HG02678 (cell line): ENCODE measurements around the gene CMAS.
A peak's percentile ranks its signal among the peaks of the same experiment; 100 is the strongest.
"Not testable (repeated sequence)": the region's sequence is repeated elsewhere in the genome, so short reads cannot be mapped to it uniquely, and the experiment has no call there.

ENCODE experiments used
- ATAC-seq: cut with Tn5 transposase; IDR thresholded peaks from one replicate; pipeline ENCODE4 v1.9.1; 2021; ENCODE audit warnings: mild to moderate bottlenecking, moderate library complexity; ENCODE audit not compliant: unreplicated experiment

The CMAS gene

GRCh38 chr12:22046090-22046967 is at the start of gene CMAS:
Gene CMAS, plus strand, starts transcription at chr12:22046218. Its CDS starts 86 bp downstream, at chr12:22046304.
- ATAC-seq, result peak; percentile 90

- ATAC-seq, result no peak
Measured at GRCh38 chr12:21998295-21998694, 47.7 kb upstream of the CMAS start.

- no peak for ATAC-seq
Measured at GRCh38 chr12:21998782-21999181, 47.2 kb upstream of the CMAS start.

GRCh38 chr12:22002430-22002829 is 43.6 kb upstream of the CMAS start:
- ATAC-seq, result no peak

GRCh38 chr12:22007794-22008193 is 38.2 kb upstream of the CMAS start:
- not testable (repeated sequence) for ATAC-seq

DNA sequence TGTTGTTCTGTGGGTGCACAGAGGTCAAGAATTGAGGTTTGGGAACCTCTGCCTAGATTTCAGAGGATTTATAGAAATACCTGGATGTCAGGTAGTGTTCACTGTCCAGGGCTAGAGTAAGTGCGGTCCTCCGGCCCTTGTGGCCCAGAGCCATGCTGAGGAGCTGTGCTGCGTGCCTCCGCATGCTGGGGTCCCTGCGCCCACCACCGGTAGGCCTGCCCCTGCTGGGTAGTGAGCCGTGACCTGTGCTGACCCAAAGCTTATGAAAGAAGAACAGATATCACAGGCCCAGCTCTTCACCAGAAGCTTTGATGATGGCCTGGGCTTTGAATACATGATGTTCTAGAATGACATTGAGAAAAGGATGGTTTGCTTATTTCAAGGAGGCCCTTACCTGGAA is 37.8 kb upstream of the CMAS start:
- ATAC-seq, result no peak

DNA sequence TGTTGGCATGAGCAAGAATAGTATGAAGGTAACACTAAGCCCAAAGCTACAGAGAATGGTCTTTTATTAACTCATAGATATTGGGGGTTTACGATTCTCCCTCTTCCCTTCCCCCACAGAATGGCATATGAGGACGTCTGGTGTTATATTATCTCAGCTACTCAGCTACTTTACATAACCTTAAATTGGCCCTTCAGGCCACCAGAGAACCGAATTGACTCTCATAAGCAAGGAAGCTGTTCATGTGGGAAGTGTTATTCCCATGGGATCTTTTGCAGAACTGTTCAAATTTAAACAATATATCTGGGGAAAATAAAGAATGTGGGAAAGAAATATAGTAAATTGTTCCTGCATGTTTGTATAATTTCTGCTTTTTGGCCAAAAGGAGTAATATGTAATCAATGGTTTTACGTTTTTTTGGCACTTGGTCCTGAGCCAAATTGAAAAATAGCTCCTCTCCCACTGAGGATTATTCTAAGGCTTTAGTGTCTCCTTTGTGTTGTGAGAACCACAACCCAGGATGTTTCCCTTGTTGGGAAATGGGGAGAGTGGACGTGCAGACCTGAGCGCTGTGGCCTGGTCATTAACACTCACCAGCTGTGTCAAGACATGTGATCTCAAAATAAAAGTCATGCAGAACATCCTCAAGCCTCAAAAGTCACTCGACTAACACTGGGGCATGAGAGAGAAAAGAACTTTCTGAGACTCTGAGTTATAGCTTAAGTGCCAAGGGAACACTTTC is 31.8 kb upstream of the CMAS start:
- ATAC-seq, result no peak

- ATAC-seq, result no peak
Measured at GRCh38 chr12:22014783-22015144, 31.3 kb upstream of the CMAS start.

DNA sequence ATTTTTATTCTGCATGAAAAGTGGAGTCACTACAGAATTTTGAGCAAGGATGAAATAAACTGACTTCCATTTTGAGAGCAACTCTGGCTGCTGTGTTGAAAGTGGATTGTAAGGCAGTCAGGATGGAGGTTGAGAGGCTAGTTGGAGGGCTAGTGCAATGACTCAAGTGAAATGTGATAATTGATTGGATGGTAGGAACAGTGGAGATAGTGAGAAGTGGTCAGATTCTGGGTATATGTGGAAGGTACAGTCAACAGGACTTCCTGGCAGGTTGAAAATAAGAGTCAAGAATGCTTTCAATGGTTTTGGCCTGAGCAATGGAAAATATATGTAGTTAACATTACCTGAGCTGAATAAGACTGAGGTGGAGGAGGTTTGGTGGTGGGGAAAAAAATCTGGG is 29.0 kb upstream of the CMAS start:
- ATAC-seq, result no peak

DNA sequence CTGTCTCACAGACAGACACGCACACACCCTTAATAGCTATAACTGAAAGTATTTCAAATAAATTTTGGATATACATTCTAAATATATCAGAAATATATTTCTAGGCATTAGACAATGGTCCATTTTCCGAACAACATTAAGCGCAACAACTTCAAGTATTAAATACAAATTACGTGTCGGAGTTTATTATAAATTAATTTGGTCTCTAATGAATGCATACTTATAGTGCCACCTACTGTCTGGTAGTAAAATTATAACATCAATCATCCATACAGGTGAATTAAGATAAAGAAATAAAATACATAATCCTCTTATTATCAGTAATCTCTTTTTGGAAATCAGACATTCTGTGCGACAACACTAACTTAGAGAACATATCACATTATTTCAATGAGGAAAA is 27.2 kb upstream of the CMAS start:
- no peak for ATAC-seq

- not testable (repeated sequence) for ATAC-seq
Measured at GRCh38 chr12:22023489-22023888, 22.5 kb upstream of the CMAS start.

GRCh38 chr12:22029491-22029890 is 16.5 kb upstream of the CMAS start:
- ATAC-seq, result no peak

GRCh38 chr12:22029991-22030390 is 16.0 kb upstream of the CMAS start:
- ATAC-seq, result no peak

DNA sequence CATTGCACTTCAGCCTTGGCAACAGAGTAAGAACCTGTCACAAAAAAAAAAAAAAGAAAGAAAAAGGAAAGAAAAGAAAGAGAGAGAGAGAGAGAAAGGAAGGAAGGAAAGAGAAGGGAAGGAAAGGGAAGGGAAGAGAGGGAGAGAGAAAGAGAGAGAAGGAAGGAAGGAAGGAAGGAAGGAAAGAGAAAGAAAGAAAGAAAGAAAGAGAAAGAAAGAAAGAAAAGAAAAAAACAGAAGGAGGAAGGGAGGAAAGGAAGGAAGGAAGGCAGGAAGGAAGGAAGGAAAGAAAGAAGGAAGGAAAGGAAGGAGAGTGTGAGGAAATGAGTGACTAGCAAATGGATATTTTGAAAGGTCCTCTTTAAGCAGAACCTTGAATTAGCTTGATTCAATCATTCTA is 13.3 kb upstream of the CMAS start:
- no peak for ATAC-seq

- ATAC-seq, result no peak
Measured at GRCh38 chr12:22034709-22035506, 11.1 kb upstream of the CMAS start.

DNA sequence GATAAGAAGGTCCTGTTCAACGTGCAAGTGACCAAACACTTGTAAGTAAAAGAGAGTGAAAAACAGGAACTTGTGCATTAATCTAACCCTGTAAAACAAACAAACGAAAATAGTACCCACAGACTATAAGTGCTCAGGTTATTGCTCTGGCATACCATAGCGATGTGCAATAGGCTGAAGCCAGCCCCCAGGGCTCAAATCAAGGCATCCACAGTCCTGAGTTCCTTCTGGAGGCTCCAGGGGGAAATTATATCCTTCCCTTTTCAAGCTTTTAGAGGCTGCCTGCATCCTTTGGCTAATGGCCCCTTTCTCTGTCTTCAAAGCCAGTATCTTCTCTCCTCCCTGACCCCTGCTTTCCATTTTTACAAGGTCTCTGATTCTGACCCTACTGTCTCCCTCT is 8.1 kb upstream of the CMAS start:
- ATAC-seq, result no peak

DNA sequence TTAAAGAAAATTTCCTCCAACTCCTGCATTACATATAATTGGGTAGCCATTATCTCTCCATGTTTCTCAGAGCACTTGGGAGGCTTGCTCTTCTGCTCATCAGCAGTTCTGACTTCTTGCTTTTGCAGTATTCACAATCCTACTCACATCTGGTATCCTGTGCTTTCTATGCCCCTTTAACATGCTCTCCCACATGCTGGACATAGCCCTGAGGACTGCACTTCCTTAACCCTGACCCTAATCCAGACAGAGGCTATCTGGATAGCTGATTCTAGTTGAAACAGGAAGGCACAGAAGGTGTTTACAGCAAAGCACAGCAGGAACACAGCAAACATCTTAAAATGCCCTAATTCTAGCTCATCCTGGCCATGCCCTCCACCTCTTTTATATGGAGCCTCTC is 7.3 kb upstream of the CMAS start:
- no peak for ATAC-seq

- no peak for ATAC-seq
Measured at GRCh38 chr12:22039361-22039760, 6.7 kb upstream of the CMAS start.

DNA sequence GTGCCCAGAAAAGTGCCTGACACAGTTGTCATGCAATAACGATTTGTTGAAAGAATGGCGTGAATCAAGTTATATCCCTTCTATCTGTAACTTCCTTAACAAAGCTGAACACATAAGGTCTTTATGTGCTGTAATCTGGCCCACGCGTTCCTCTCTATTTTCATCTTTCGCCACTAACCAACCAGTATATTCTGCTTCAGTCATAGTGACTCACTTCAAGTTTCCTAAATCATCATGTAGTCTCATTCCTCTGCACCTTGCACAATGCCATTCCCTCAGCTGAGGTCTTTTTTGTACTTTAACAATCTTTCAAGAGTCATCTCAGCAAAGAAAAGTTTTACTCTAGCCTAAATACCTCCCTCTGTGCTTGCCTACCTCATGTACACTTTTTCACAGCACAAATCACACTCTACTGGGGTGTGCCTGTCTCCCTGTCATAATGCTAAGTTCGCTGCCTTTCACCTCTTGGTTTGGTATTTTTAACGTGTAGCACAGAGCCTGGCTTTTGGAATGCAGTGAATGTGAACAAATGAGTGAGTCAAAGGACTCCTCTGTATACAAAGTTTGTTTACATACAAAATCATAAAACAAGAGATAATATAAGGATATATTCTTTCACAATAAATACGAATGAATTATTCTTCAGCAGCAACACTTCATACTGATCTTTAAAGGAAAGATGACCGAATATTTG is 2.9 kb upstream of the CMAS start:
- no peak for ATAC-seq

GRCh38 chr12:22043943-22044342 is 2.1 kb upstream of the CMAS start:
- ATAC-seq, result no peak

DNA sequence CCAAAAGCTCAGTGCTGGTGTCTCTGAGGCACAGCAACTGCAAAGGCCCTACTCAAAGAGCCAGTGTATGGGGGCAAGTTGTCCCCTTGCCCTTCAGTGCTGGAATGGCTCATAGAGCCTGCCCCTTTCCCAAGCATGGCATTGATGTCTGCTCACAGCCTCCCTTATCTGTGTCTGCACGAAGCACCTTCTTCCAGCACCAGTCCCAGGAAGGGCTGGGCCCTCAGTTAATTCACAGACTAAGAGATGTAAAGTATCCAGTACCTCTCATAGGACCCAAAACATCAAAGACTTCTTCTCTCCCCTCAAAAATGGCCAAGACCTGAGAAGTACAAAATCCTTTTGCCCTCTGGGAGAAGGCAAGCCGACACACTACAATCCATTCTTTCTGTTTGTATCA is 1.6 kb upstream of the CMAS start:
- ATAC-seq, result no peak
